ENCODE data around the gene CCNY.

DNA sequence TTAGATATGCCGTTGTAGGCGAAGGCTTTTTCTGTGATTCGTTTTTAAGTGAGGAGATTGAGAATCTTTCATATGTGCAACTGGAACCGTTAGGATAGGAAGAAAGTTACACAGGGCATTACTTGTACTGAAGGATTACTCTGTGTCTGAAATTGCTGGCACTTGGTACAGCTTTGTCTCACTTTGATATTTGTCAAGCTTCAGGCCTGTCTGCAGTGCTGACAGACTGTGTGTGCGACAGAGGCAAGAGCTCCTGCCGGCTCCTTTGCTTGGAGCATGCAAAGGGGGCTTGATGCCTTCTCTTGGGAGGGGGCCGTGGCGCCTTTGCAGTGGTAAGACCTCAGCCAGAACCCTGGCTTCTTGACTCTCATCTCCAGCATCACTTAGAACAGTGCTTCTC, 45.8 kb downstream of the CCNY start:
- no peak for TF ChIP-seq CTCF (IDR thresholded peaks at IDR 0.05)
- no peak for TF ChIP-seq POLR2A (IDR thresholded peaks at IDR 0.05)
